K562 (cell line): ENCODE results near the gene VHLL.

Source experiments
- CBX1 ChIP-seq: sonication (generic); IDR thresholded peaks from 2 replicates; pipeline ENCODE4 v1.6.1; 2016; ENCODE audit warnings: antibody characterized with exemption, low read depth, mild to moderate bottlenecking
- MLLT1 ChIP-seq, 2 experiments: fragments of 450-650 bp; IDR thresholded peaks; 2 replicates each; pipeline ENCODE4 v1.6.1; 2016
- MYC ChIP-seq, 2 experiments: fragments of 250-450 bp in 1 of 2; sonication (Bioruptor Pico) in 1 of 2; IDR thresholded peaks; 2 replicates each; pipeline versions ENCODE4 v1.5.1 to v1.6.1; 2012 to 2021; ENCODE audit warnings: low read depth in 2 of 2, borderline replicate concordance in 1 of 2, improper control_type of control experiment in 1 of 2, low read length in 1 of 2, mild to moderate bottlenecking in 1 of 2, moderate library complexity in 1 of 2
- RHOXF2B ChIP-seq: fragments of 250-450 bp; sonication (Bioruptor Pico); conservative IDR thresholded peaks from 2 replicates; pipeline ENCODE4 v1.5.1; 2021
- TCF7 ChIP-seq: sonication (generic); IDR thresholded peaks from 2 replicates; pipeline ENCODE4 v1.6.1; 2016; ENCODE audit warnings: antibody characterized with exemption, borderline replicate concordance
- ZBTB1 ChIP-seq: sonication (generic); formaldehyde crosslinking; IDR thresholded peaks from 2 replicates; pipeline ENCODE4 v1.8.1; 2023; ENCODE audit warnings: missing genetic modification reagents, low read depth, mild to moderate bottlenecking, borderline replicate concordance
- ZEB2 ChIP-seq: fragments of 450-650 bp; IDR thresholded peaks from 2 replicates; pipeline ENCODE4 v1.6.1; 2016
- ZKSCAN3 ChIP-seq: fragments of 250-450 bp; sonication (Bioruptor Pico); IDR thresholded peaks from 2 replicates; pipeline ENCODE4 v1.4.0; 2020
- TF ChIP-seq, protein P1 (sequence below): fragments of 450-650 bp; conservative IDR thresholded peaks from 2 replicates; pipeline ENCODE4 v1.6.1; 2016; ENCODE audit warnings: missing genetic modification characterization, low read depth, mild to moderate bottlenecking, missing compliant biosample characterization, moderate library complexity
- TF ChIP-seq, protein P2 (sequence below): sonication (generic); formaldehyde crosslinking; IDR thresholded peaks from 2 replicates; pipeline ENCODE4 v1.8.1; 2022; ENCODE audit warnings: missing genetic modification reagents
- TF ChIP-seq, protein P3 (sequence below), 2 experiments: fragments of 450-650 bp; formaldehyde crosslinking in 1 of 2; IDR thresholded peaks; 2 replicates each; pipeline versions ENCODE4 v1.4.0 to v1.6.1; 2014 to 2020; ENCODE audit warnings: mild to moderate bottlenecking in 2 of 2, borderline replicate concordance in 1 of 2, low read depth in 1 of 2
- TF ChIP-seq, protein P4 (sequence below), 3 experiments: IDR thresholded peaks in 2 of 3; conservative IDR thresholded peaks in 1 of 3; 2 replicates each; pipeline ENCODE4 v1.5.1; 2011 to 2012; ENCODE audit warnings: low read length in 3 of 3, mild to moderate bottlenecking in 3 of 3, control low read depth in 2 of 3, improper control_type of control experiment in 1 of 3, inconsistent platforms in 1 of 3, low read depth in 1 of 3, mixed read lengths in 1 of 3, moderate library complexity in 1 of 3; ENCODE audit not compliant: insufficient read depth in 2 of 3

DNA sequence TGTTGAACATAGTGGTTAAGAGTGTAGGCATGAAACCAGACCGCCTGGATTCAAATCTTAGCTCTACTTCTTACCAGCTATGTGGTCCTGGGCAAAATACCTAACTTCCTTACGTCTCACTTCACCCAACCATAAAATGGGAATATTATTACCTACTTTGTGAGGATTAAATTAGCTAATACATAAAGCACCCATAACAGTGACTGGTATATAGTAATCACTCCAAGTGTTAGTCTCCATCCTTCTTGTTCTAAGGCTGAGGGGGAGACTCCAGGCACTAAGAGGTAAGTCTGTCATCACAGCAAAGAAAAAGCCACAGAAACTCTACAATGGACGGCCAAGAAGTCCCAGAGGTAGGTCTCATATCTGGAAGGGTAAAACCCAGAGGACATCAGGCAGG, 19.3 kb downstream of the VHLL start:
- TF ChIP-seq, protein P1, sequence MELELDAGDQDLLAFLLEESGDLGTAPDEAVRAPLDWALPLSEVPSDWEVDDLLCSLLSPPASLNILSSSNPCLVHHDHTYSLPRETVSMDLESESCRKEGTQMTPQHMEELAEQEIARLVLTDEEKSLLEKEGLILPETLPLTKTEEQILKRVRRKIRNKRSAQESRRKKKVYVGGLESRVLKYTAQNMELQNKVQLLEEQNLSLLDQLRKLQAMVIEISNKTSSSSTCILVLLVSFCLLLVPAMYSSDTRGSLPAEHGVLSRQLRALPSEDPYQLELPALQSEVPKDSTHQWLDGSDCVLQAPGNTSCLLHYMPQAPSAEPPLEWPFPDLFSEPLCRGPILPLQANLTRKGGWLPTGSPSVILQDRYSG (tag) = no peak
- TF ChIP-seq ZEB2 (no peak), CBX1 (no peak), ZKSCAN3 (CRISPR knock-in tag) (no peak), RHOXF2B (CRISPR knock-in tag) (no peak), MLLT1 (IDR thresholded peaks at IDR 0.05) (no peak), TCF7 (no peak), MYC (IDR thresholded peaks at IDR 0.05; ENCODE audit: low read depth, low read length) (no peak), MYC (CRISPR knock-in tag; IDR thresholded peaks at IDR 0.05; ENCODE audit: borderline replicate concordance, low read depth) (no peak), ZBTB1 (CRISPR knock-in tag) (no peak)
- TF ChIP-seq, protein P2, sequence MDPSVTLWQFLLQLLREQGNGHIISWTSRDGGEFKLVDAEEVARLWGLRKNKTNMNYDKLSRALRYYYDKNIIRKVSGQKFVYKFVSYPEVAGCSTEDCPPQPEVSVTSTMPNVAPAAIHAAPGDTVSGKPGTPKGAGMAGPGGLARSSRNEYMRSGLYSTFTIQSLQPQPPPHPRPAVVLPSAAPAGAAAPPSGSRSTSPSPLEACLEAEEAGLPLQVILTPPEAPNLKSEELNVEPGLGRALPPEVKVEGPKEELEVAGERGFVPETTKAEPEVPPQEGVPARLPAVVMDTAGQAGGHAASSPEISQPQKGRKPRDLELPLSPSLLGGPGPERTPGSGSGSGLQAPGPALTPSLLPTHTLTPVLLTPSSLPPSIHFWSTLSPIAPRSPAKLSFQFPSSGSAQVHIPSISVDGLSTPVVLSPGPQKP (CRISPR knock-in tag) = no peak
- TF ChIP-seq, protein P3, sequence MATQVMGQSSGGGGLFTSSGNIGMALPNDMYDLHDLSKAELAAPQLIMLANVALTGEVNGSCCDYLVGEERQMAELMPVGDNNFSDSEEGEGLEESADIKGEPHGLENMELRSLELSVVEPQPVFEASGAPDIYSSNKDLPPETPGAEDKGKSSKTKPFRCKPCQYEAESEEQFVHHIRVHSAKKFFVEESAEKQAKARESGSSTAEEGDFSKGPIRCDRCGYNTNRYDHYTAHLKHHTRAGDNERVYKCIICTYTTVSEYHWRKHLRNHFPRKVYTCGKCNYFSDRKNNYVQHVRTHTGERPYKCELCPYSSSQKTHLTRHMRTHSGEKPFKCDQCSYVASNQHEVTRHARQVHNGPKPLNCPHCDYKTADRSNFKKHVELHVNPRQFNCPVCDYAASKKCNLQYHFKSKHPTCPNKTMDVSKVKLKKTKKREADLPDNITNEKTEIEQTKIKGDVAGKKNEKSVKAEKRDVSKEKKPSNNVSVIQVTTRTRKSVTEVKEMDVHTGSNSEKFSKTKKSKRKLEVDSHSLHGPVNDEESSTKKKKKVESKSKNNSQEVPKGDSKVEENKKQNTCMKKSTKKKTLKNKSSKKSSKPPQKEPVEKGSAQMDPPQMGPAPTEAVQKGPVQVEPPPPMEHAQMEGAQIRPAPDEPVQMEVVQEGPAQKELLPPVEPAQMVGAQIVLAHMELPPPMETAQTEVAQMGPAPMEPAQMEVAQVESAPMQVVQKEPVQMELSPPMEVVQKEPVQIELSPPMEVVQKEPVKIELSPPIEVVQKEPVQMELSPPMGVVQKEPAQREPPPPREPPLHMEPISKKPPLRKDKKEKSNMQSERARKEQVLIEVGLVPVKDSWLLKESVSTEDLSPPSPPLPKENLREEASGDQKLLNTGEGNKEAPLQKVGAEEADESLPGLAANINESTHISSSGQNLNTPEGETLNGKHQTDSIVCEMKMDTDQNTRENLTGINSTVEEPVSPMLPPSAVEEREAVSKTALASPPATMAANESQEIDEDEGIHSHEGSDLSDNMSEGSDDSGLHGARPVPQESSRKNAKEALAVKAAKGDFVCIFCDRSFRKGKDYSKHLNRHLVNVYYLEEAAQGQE (IDR thresholded peaks at IDR 0.05; ENCODE audit: borderline replicate concordance) = no peak
- TF ChIP-seq, protein P3 (CRISPR knock-in tag; IDR thresholded peaks at IDR 0.05; ENCODE audit: low read depth) = no peak
- TF ChIP-seq, protein P4, sequence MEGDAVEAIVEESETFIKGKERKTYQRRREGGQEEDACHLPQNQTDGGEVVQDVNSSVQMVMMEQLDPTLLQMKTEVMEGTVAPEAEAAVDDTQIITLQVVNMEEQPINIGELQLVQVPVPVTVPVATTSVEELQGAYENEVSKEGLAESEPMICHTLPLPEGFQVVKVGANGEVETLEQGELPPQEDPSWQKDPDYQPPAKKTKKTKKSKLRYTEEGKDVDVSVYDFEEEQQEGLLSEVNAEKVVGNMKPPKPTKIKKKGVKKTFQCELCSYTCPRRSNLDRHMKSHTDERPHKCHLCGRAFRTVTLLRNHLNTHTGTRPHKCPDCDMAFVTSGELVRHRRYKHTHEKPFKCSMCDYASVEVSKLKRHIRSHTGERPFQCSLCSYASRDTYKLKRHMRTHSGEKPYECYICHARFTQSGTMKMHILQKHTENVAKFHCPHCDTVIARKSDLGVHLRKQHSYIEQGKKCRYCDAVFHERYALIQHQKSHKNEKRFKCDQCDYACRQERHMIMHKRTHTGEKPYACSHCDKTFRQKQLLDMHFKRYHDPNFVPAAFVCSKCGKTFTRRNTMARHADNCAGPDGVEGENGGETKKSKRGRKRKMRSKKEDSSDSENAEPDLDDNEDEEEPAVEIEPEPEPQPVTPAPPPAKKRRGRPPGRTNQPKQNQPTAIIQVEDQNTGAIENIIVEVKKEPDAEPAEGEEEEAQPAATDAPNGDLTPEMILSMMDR (IDR thresholded peaks at IDR 0.05 in 2 of 3, conservative IDR thresholded peaks at IDR 0.05 in 1 of 3; ENCODE audit: insufficient read depth in 2 of 3, low read depth in 1 of 3, low read length in 3 of 3) = no peak
